Measurements from ENCODE around the gene SLC22A3. TPM values are rescaled to one million over a fixed set of nuclear protein-coding genes. Genes with fewer than 3 reads are reported as not detected.
A peak's percentile ranks its signal among the peaks of the same experiment; 100 is the strongest.

SLC22A3 gene
- total and polyA plus RNA-seq, 8 donors: 2.0 to 29.3 (median 7.2) TPM

DNA sequence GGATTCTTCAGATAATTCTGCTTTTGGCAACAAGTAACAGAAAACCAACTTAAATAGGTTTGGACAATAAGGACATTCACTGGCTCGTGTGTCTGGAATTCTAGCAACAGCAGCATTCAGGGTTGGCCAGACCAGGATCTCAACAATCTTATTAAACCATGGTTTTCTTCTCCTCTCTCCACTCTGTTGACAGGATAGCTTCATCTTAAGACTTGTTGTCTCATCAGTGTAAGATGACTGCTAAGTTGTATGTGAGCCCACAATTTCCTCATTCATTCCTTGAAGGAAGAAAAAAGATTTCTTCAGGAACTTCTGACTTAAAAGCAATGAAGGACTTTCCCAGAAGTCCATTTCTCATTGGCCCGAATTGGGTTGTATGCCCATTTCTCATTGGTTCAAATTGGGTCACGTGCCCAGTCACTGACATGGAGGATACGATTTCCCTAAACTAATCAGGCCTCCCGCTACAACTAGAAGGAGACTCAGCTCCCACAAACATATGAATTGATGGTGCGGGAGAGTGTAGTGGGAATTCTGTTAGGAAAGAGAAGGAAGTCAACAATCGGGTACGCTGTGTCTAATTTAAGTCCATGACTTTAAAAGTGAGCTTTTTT is 83.7 kb downstream of the SLC22A3 start:
- TF ChIP-seq POLR2A (IDR thresholded peaks at IDR 0.05) (no peak), EP300 (IDR thresholded peaks at IDR 0.05) (no peak), POLR2AphosphoS5 (IDR thresholded peaks at IDR 0.05) (no peak)
- TF ChIP-seq, protein P1, sequence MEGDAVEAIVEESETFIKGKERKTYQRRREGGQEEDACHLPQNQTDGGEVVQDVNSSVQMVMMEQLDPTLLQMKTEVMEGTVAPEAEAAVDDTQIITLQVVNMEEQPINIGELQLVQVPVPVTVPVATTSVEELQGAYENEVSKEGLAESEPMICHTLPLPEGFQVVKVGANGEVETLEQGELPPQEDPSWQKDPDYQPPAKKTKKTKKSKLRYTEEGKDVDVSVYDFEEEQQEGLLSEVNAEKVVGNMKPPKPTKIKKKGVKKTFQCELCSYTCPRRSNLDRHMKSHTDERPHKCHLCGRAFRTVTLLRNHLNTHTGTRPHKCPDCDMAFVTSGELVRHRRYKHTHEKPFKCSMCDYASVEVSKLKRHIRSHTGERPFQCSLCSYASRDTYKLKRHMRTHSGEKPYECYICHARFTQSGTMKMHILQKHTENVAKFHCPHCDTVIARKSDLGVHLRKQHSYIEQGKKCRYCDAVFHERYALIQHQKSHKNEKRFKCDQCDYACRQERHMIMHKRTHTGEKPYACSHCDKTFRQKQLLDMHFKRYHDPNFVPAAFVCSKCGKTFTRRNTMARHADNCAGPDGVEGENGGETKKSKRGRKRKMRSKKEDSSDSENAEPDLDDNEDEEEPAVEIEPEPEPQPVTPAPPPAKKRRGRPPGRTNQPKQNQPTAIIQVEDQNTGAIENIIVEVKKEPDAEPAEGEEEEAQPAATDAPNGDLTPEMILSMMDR (IDR thresholded peaks at IDR 0.05): no peak

DNA sequence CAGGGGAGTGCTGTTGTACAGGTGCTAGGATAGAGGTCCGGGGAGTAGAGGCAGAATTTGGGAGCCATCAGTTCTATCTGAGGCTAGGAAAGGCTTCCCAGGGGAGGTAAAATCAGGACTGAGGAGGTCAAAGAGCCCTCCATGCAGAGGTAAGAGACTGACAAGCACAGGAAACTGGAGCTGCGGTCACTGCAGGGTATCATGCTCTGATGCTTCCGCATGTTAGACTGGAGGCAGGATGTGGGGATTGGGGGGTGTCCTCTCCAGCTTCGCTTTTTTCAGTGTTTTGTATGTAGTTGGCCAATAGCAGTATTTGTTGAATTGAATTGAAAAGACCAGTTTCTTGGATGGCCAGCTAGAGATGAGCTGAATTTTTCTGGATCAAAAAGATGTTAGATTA is 87.8 kb downstream of the SLC22A3 start:
- DNase-seq: no peak
- Histone ChIP-seq H3K27ac (no peak overlapping the region), H3K4me1 (peaks cover 0 to 4% (median under 1%) of the 10 kb centered on the region in 4 donors), H3K36me3 (no peaks in the 10 kb centered on the region), H3K27me3 (no peaks in the 10 kb centered on the region), H3K9me3 (no peaks in the 10 kb centered on the region), H3K4me3 (no peak overlapping the region)
- intact Hi-C loops (cut with DNase I; ENCODE audit: low total_unique reads): no loop called here
- WGBS, 5 donors: 75 to 92% (median 86%) methylated on average over 4 of the region's 4 CpGs
- no peak for TF ChIP-seq POLR2A (IDR thresholded peaks at IDR 0.05)
- TF ChIP-seq, protein P1 (IDR thresholded peaks at IDR 0.05): no peak
- TF ChIP-seq POLR2AphosphoS5 (IDR thresholded peaks at IDR 0.05): no peak

More for the DNA sequence above, 83.7 kb downstream of the SLC22A3 start:
- intact Hi-C loops (cut with DNase I; ENCODE audit: low total_unique reads): no loop called here
- Histone ChIP-seq H3K4me1 (peaks cover 12 to 35% (median 25%) of the 10 kb centered on the region in 4 donors), H3K36me3 (no peaks in the 10 kb centered on the region), H3K27ac (peak overlapping the region in 4 of 5 donors; percentile 60 to 76 (median 70)), H3K9me3 (no peaks in the 10 kb centered on the region), H3K4me3 (no peak overlapping the region), H3K27me3 (no peaks in the 10 kb centered on the region)
- peak in 1 of 2 donors; percentile 38 for DNase-seq
- WGBS, 5 donors: 77 to 93% (median 87%) methylated on average over 8 of the region's 8 CpGs

DNA sequence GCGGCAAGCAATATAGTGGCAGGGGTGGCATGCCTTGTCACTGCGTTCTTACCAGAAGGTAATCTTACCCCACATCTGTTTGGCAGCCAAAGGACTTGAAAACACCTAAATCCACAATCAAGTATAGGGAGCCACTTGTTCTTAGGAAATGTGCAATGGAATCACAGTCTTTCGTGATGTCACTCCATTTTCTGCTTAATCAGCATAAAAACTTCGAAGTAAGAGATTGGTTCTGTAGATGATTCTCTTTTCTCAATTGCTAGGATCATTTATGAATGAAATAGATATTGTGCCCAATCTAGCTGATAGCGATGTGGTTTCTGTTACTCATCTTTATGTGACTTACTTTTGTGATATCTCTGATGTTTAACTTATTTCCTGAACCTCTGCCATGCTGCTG is 89.0 kb downstream of the SLC22A3 start:
- TF ChIP-seq POLR2A (IDR thresholded peaks at IDR 0.05) (no peak), POLR2AphosphoS5 (IDR thresholded peaks at IDR 0.05) (no peak), EP300 (IDR thresholded peaks at IDR 0.05) (no peak)
- TF ChIP-seq, protein P1 (IDR thresholded peaks at IDR 0.05): no peak
- intact Hi-C loops (cut with DNase I; ENCODE audit: low total_unique reads): no loop called here
- no peak for DNase-seq

DNA sequence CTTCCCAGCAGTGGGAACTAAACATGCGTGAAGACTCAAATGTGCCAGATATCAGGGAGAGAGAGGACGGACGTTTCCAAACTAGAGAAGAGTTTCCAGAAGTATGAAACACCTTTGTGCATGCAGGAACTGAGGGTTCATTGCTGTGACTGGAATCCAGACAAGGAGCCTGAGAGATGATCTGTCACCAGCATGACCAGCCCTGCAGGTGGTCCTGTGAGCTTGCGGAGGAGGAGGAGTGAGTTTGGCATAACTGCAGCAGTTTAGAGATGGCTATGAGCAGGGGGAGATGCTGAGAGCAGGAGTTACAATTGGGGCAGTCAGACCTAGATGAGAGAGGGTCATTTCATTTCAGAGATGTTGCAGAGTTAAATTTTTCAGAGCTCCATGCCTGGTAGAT is 89.6 kb downstream of the SLC22A3 start:
- Histone ChIP-seq H3K27me3 (no peaks in the 10 kb centered on the region), H3K27ac (no peak overlapping the region), H3K36me3 (no peaks in the 10 kb centered on the region), H3K4me1 (no peaks in the 10 kb centered on the region), H3K4me3 (no peak overlapping the region), H3K9me3 (no peaks in the 10 kb centered on the region)
- WGBS, 5 donors: 81 to 93% (median 89%) methylated on average over 4 of the region's 4 CpGs
- no peak for DNase-seq
- no peak for TF ChIP-seq POLR2A (IDR thresholded peaks at IDR 0.05)
- TF ChIP-seq POLR2AphosphoS5 (IDR thresholded peaks at IDR 0.05): no peak
- no peak for TF ChIP-seq EP300 (IDR thresholded peaks at IDR 0.05)
- TF ChIP-seq, protein P1 (IDR thresholded peaks at IDR 0.05): no peak
- intact Hi-C loops (cut with DNase I; ENCODE audit: low total_unique reads): no loop called here

More for the DNA sequence above, 89.0 kb downstream of the SLC22A3 start:
- no peaks in the 10 kb centered on the region for H3K4me1 ChIP-seq
- no peak overlapping the region for H3K4me3 ChIP-seq
- WGBS, 5 donors: 76 to 96% (median 92%) methylated on average over 5 of the region's 5 CpGs
- H3K27me3 ChIP-seq: no peaks in the 10 kb centered on the region
- H3K27ac ChIP-seq: no peak overlapping the region
- H3K9me3 ChIP-seq: no peaks in the 10 kb centered on the region
- H3K36me3 ChIP-seq: no peaks in the 10 kb centered on the region

Data from stomach (tissue), 9 donors.